ENCODE results near the gene SYNGR1.
A peak's percentile ranks its signal among the peaks of the same experiment; 100 is the strongest.
"Not testable (repeated sequence)": the region's sequence is repeated elsewhere in the genome, so short reads cannot be mapped to it uniquely, and the experiment has no call there.

SYNGR1 gene

GRCh38 chr22:39317084-39317774 lies 32.6 kb upstream of the SYNGR1 start:
- DNase-seq (ENCODE audit: low read depth), result no peak

- DNase-seq (ENCODE audit: low read depth), result no peak
Measured at GRCh38 chr22:39317775-39318506, 31.9 kb upstream of the SYNGR1 start.

GRCh38 chr22:39318507-39319283 lies 31.1 kb upstream of the SYNGR1 start:
- DNase-seq (ENCODE audit: low read depth), result no peak

- DNase-seq (ENCODE audit: low read depth), result peak; percentile 92
Measured at GRCh38 chr22:39319284-39320022, 30.3 kb upstream of the SYNGR1 start, which contains the start of gene RPL3. TSS of gene RPL3 (minus strand) at chr22:39319623. CDS start at chr22:39319597, 26 bp downstream.

- not testable (repeated sequence) for DNase-seq (ENCODE audit: low read depth)
Measured at GRCh38 chr22:39320616-39321029, 29.2 kb upstream of the SYNGR1 start.

GRCh38 chr22:39325392-39325932 lies 24.3 kb upstream of the SYNGR1 start:
- DNase-seq (ENCODE audit: low read depth), result no peak

DNA sequence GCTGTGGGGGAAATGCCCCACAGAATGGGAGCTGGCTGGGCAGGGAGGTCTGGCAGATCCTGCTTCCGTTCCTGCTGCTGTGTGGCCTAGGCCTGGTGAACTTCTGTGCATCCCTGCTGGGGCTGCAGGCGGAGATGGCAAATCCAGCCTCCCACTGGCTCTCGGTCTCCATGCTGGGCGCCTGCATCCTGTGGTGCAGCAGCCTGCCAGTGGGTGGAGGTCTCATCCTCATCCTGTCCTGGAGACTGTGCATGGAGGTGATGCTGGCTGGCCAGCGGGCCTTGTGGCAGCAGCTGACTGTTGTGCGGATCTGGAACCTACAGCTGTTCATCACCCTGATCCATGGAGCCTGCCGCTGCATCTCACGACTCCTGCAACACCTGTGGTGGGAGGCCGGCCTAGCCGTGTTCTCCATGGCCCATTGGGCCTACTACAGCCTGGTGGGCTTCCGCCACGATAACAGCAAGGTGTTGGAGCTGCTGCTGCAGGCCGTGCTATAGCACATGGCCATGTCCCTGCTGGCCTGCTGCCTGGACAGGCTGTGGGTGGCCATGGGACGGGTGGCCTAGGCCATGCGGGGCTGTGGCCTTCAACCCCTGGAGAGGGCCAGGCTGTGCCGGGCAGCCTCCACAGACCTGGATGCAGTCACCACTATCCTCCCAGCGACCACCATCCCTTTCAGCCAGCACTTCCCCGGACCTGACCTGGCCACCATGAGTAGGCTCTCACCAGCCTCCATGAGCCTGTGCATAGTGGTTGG lies 21.6 kb upstream of the SYNGR1 start:
- no peak for DNase-seq (ENCODE audit: low read depth)

GRCh38 chr22:39330553-39330952 lies 19.2 kb upstream of the SYNGR1 start:
- not testable (repeated sequence) for DNase-seq (ENCODE audit: low read depth)

DNA sequence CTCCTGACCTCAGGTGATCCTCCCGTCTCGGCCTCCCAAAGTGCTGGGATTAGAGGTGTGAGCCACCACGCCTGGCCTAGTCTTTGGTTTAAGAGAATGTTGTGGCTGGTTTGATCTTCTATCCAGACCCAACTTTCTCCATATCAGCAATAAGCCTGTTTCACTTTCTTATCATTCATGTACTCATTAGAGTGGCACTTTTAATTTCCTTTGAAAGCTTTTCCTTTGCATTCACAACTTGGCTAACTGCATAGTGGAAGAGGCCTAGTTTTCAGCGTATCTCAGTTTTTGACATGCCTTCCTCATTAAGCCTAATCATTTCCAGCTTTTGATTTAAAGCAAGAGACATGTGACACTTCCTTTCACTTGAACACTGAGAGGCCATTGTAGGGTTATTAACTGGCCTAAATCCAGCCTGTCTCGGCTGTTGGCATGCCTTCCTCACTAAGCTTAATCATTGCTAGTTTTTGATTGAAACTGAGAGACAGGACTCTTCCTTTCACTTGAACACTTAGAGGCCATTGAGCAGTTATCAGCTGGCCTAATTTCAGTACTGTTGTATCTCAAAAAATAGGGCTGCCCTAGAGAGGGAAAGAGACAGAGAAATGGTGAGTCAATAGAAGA lies 17.2 kb upstream of the SYNGR1 start:
- no peak for DNase-seq (ENCODE audit: low read depth)

GRCh38 chr22:39336411-39336810 lies 13.4 kb upstream of the SYNGR1 start:
- no peak for DNase-seq (ENCODE audit: low read depth)

- not testable (repeated sequence) for DNase-seq (ENCODE audit: low read depth)
Measured at GRCh38 chr22:39339775-39340174, 10.0 kb upstream of the SYNGR1 start.

GRCh38 chr22:39341179-39341578 lies 8.6 kb upstream of the SYNGR1 start:
- DNase-seq (ENCODE audit: low read depth), result no peak

GRCh38 chr22:39343259-39344045 lies 6.3 kb upstream of the SYNGR1 start:
- DNase-seq (ENCODE audit: low read depth), result no peak

DNA sequence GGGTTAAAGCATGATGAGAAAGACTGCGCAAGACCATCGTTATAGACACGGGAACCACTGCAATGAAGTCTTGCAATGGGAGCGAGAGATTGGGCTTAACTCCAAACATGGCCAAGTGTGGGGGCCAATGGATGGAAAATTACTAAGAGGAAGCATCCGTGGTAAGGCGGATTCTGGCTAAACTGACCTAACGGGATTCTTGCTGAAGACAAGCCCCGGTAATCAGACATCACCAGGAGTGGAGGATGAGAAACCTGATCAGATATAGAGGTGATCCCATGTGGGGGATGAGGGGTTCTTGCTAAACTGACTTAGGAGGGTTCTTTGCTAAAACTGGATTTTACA lies 5.8 kb upstream of the SYNGR1 start:
- no peak for DNase-seq (ENCODE audit: low read depth)

DNA sequence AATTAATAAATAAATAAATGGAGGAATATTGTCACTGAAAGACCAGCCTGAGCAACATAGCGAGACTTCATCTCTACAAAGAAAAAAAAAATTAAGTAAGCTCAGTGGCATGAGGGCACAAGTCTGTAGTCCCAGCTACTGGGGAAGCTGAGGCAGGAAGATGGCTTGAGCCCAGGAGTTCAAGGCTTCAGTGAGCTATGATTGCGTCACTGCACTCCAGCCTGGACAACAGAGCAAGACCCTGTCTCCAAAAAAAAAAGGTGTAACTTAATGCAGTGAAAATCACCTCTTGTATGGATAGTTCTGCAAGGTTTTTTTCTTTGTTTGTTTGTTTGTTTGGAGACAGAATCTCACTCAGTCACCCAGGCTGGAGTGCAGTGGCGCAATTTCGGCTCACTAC lies 4.6 kb upstream of the SYNGR1 start:
- no peak for DNase-seq (ENCODE audit: low read depth)

- no peak for DNase-seq (ENCODE audit: low read depth)
Measured at GRCh38 chr22:39348909-39349505, 784 bp upstream of the SYNGR1 start.

DNA sequence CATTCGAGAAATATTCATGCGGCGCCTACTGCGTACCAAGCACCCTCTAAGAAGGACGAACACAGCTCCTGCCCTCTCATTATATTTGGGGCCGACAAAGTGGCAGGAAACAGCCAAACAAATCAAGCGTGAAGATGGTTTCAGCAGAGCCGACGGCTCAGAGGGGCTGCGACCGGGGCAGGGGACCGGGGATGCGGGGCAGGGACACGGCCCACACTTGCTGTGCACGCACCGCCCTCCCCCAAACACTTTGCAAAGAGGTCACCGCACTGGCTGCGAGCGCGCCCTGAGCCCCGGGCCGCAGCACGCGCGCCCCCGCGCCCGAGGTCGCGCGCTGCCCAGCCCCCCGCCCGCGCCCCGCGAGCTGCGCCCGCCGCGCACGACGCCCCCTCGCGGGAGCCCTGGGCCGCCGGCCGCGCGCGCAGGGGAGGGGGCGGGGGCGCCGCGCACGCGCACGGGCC lies 255 bp upstream of the SYNGR1 start:
- no peak for DNase-seq (ENCODE audit: low read depth)

DNA sequence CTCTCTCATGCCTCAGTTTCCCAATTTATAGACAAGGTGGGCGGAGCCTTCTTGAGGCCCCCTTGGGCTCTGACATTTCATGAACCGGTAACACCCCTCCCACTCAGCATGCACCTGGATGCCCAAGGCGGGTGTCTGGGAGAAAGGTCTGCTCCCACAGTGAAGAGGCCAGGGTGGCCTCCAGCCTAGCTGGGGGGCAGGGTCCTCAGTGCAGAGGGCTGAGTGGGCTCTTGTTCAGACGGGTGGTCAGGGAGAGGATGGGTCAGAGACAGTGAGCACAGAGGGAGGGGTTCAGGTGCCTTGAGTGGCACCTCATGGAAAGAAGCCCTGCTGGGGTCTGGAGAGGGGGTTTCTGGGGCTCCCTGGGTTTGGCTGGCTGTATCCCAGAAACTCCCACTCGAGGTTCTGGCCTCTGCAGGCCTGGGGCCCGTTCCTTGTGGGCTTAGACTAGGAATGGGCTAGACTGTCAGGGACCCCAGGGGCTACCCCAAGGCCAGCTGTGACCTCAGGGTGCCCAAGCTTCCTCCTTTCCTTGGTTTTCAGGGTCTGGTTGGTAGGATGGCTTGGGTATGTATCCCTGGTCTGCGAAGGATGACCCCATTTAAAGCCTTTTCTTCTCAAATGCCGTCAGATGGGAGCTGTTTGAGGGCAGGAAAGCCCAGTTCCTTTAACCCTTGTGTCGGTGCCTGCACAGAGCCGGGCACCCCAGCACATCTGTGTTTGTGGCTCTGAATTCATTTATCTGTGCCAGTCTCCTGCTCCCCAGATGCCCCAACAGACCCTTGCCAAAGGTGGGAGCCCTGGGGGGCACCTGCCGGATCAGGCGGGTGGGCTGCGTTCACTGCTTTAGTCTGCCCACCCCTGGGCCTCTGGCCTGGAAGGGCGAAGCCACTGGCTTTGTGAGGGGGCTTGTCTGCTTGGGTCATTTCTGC lies 1.2 kb downstream of the SYNGR1 start:
- DNase-seq (ENCODE audit: low read depth), result no peak

All from HS-5 (cell line).